Caco-2 (cell line): ENCODE data around the gene KIRREL3. TPM values are rescaled to one million over a fixed set of nuclear protein-coding genes. Genes with fewer than 3 reads are reported as not detected.

ENCODE experiments used
- BruUV-seq: library from RNA; stranded (reverse); fragments of 400-500 nt; replicated peaks from 2 replicates; lab custom pipeline; 2021; lab: Mats Ljungman, UMichigan
- CTCF ChIA-PET: fragments of 300-600 bp; sonication (Branson Sonifier 250); formaldehyde crosslinking; loops from one replicate; lab custom pipeline; 2022; ENCODE audit warnings: antibody characterized with exemption; lab: Charles Lee
- POLR2A ChIA-PET: fragments of 300-600 bp; sonication (Branson Sonifier 250); formaldehyde crosslinking; loops from one replicate; lab custom pipeline; 2022; ENCODE audit warnings: antibody characterized with exemption; lab: Charles Lee
- DNase-seq, 2 experiments: peaks; one replicate each; pipeline versions ENCODE4 v3.0.0 to v3.0.0-alpha.2; 2020 to 2022
- H3K27me3 ChIP-seq: replicated peaks from 2 replicates; pipeline ENCODE4 v1.6.0; 2011; ENCODE audit warnings: low read length; ENCODE audit not compliant: control insufficient read depth, insufficient read depth
- H3K36me3 ChIP-seq: 2 replicates; pipeline ENCODE4 v1.5.1; 2011; ENCODE audit warnings: low read length; ENCODE audit not compliant: control insufficient read depth, insufficient read depth
- H3K4me1 ChIP-seq: fragments of 250-450 bp; sonication (Bioruptor Pico); 2 replicates; pipeline ENCODE4 v1.5.1; 2020; ENCODE audit warnings: mild to moderate bottlenecking
- H3K4me3 ChIP-seq: 2 replicates; pipeline ENCODE4 v1.5.1; 2011; ENCODE audit warnings: low read depth, mild to moderate bottlenecking, control low read depth, low read length
- H3K9me3 ChIP-seq: fragments of 250-450 bp; sonication (Bioruptor Pico); 2 replicates; pipeline ENCODE4 v1.5.1; 2020; ENCODE audit warnings: mild to moderate bottlenecking, moderate library complexity
- H3K27ac Mint-ChIP-seq: one replicate; pipeline ENCODE4 v1.8.0; 2022; ENCODE audit warnings: mixed read lengths; ENCODE audit not compliant: unreplicated experiment
- H3K27me3 Mint-ChIP-seq: one replicate; pipeline ENCODE4 v1.8.0; 2022; ENCODE audit warnings: mixed read lengths; ENCODE audit not compliant: insufficient read depth, unreplicated experiment
- H3K36me3 Mint-ChIP-seq: one replicate; pipeline ENCODE4 v1.8.0; 2022; ENCODE audit warnings: mild to moderate bottlenecking, mixed read lengths; ENCODE audit not compliant: insufficient read depth, unreplicated experiment
- H3K4me1 Mint-ChIP-seq: one replicate; pipeline ENCODE4 v1.8.0; 2022; ENCODE audit warnings: low read depth, mixed read lengths; ENCODE audit not compliant: unreplicated experiment
- H3K4me3 Mint-ChIP-seq: one replicate; pipeline ENCODE4 v1.8.0; 2022; ENCODE audit warnings: mild to moderate bottlenecking, moderate library complexity, mixed read lengths; ENCODE audit not compliant: unreplicated experiment
- H3K9me3 Mint-ChIP-seq: one replicate; pipeline ENCODE4 v1.8.0; 2022; ENCODE audit warnings: mixed read lengths; ENCODE audit not compliant: unreplicated experiment
- CTCF ChIP-seq, 2 experiments: fragments of 200-600 bp in 1 of 2; IDR thresholded peaks; 1 replicate in 1 of 2; 2 replicates in 1 of 2; pipeline versions ENCODE4 v1.5.1 to v1.8.0; 2011 to 2022; ENCODE audit warnings: antibody characterized with exemption in 1 of 2, control low read depth in 1 of 2, inconsistent platforms in 1 of 2, low read depth in 1 of 2, low read length in 1 of 2, mild to moderate bottlenecking in 1 of 2, moderate library complexity in 1 of 2; ENCODE audit not compliant: insufficient read depth in 1 of 2, severe bottlenecking in 1 of 2, unreplicated experiment in 1 of 2
- intact Hi-C: fragments of 100-400 bp; cut with micrococcal nuclease; formaldehyde crosslinking; loops from one replicate; pipeline ENCODE4 v1.10.0; 2022; ENCODE audit not compliant: unreplicated experiment
- total RNA-seq: library from RNA; stranded (reverse); gene quantifications from 2 replicates; pipeline ENCODE4 v1.2.3, GENCODE V29; 2022

The KIRREL3 gene
- total RNA-seq, 1 experiment from 2014 or later, result not detected

DNA sequence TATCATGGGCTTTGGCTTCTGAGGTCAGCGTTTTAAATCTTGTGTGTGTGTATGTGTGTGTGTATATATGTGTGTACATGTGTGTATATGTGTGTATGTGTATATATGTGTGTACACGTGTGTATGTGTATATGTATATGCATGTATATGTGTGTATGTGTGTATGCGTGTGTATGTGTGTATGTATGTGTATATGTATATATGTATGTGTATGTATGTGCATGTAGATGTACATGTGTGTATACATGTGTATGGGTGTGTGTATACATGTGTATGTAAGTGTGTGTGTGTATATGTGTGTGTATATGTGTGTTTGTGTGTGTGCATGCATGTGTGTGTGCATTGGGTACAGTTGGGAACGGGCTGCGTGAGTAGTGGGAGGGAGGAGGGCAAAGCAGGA is 522.1 kb downstream of the KIRREL3 start:
- H3K9me3 ChIP-seq, result no peaks in the 10 kb centered on the region
- no peak overlapping the region for H3K4me3 ChIP-seq
- H3K36me3 Mint-ChIP-seq, result no peaks in the 10 kb centered on the region
- intact Hi-C loops, result no loop called here
- ChIA-PET CTCF (interaction anchor here (0.8 to 3.5 kb wide), 2 partner anchors 38 to 167 kb away, joined by 3 to 68 read pairs; no protein-coding TSS in a partner anchor), POLR2A (no interaction called here)
- peaks cover 6% of the 10 kb centered on the region for H3K4me1 ChIP-seq
- H3K27ac Mint-ChIP-seq, result no peak overlapping the region
- TF ChIP-seq CTCF (IDR thresholded peaks at IDR 0.05; ENCODE audit: insufficient read depth in 1 of 2, low read depth in 1 of 2, low read length in 1 of 2, severe bottlenecking in 1 of 2, unreplicated experiment in 1 of 2), result no peak
- H3K36me3 ChIP-seq, result no peaks in the 10 kb centered on the region
- H3K4me3 Mint-ChIP-seq, result no peak overlapping the region
- no peaks in the 10 kb centered on the region for H3K9me3 Mint-ChIP-seq
- peaks cover 6% of the 10 kb centered on the region for H3K4me1 Mint-ChIP-seq
- no TSS peak for BruUV-seq
- no peak for DNase-seq
- peaks cover 20% of the 10 kb centered on the region for H3K27me3 Mint-ChIP-seq
- H3K27me3 ChIP-seq, result peaks cover 4% of the 10 kb centered on the region

DNA sequence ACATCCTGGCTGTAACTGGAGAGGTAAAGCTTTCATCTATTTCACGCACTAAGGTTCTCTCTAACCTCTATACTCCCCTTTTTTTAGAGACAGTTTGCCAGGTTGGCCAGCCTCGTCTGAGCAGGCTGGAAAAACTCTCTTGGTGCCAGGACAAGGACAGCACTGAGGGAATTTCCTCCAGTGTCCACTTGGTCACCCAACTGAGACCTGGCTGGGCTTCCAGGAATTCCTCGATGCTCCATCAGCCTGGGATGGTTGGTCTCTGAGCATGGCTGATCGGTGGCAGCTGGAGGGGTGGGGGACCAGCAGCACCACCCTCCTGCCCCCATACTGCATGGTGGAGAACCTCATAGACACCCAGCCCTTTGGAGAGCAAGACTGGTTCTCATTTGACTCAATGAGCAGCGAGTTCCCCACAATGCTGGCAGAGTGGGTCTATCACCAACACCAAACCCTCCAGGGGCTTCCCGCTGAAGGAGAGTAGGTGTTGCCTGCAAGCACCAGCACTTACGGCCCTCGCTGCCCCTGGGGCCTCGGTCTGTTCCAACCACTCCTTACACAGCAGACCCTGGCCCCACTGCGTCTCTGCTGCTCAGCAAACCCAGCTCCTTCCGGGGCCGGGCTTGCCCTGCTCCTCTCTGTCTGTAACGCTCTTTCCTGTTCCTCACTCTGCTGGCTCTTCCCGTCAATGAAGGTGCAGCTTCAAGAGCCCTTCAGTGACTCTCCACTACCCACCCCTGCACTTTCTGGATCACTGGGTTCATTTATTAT is 522.9 kb downstream of the KIRREL3 start:
- Mint-ChIP-seq H3K27me3 (peaks cover 17% of the 10 kb centered on the region), H3K9me3 (no peaks in the 10 kb centered on the region), H3K4me3 (no peak overlapping the region), H3K36me3 (no peaks in the 10 kb centered on the region), H3K27ac (no peak overlapping the region), H3K4me1 (peaks cover 6% of the 10 kb centered on the region)
- CTCF ChIA-PET, result interaction anchor here (0.8 kb wide), 1 partner anchor 37 kb away, joined by 3 read pairs; no protein-coding TSS in a partner anchor
- no peak overlapping the region for H3K4me3 ChIP-seq
- no TSS peak for BruUV-seq
- peaks cover 4% of the 10 kb centered on the region for H3K27me3 ChIP-seq
- no peak for TF ChIP-seq CTCF (IDR thresholded peaks at IDR 0.05; ENCODE audit: insufficient read depth in 1 of 2, low read depth in 1 of 2, low read length in 1 of 2, severe bottlenecking in 1 of 2, unreplicated experiment in 1 of 2)
- H3K36me3 ChIP-seq, result no peaks in the 10 kb centered on the region
- no peaks in the 10 kb centered on the region for H3K9me3 ChIP-seq
- POLR2A ChIA-PET, result no interaction called here
- intact Hi-C loops, result no loop called here
- peaks cover 6% of the 10 kb centered on the region for H3K4me1 ChIP-seq
- DNase-seq, result no peak

DNA sequence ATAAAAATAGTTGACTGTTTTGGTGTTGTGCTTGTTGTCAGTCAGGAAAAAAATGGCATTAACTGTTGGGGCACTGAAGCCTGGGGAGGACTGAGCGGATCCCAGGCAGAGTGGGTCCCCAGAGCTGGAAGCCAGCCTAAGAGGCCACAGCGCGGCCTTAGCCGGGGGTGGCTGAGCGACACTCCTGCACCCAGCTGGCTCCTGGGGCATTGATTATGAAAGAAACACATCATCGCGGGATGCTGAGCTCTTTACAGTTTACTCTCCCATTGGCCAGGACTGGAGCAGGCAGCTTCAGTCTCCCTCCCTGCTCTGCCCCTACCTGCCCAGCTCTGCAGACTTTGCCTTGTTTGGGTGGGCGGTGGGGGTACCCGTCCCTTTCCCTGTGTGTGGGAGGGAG is 523.6 kb downstream of the KIRREL3 start:
- H3K27ac Mint-ChIP-seq, result no peak overlapping the region
- ChIA-PET POLR2A (no interaction called here), CTCF (no interaction called here)
- no peak overlapping the region for H3K4me3 Mint-ChIP-seq
- Histone ChIP-seq H3K27me3 (peaks cover 4% of the 10 kb centered on the region), H3K4me1 (peaks cover 6% of the 10 kb centered on the region), H3K36me3 (no peaks in the 10 kb centered on the region), H3K4me3 (no peak overlapping the region), H3K9me3 (no peaks in the 10 kb centered on the region)
- no peak for TF ChIP-seq CTCF (IDR thresholded peaks at IDR 0.05; ENCODE audit: insufficient read depth in 1 of 2, low read depth in 1 of 2, low read length in 1 of 2, severe bottlenecking in 1 of 2, unreplicated experiment in 1 of 2)
- H3K27me3 Mint-ChIP-seq, result peaks cover 21% of the 10 kb centered on the region
- DNase-seq, result no peak
- intact Hi-C loops, result no loop called here
- no peaks in the 10 kb centered on the region for H3K9me3 Mint-ChIP-seq
- BruUV-seq, result no TSS peak
- peaks cover 6% of the 10 kb centered on the region for H3K4me1 Mint-ChIP-seq
- H3K36me3 Mint-ChIP-seq, result no peaks in the 10 kb centered on the region
